ENCODE data around the gene CHRNB1. TPM values are rescaled to one million over a fixed set of nuclear protein-coding genes. Genes with fewer than 3 reads are reported as not detected.

Gene CHRNB1, protein sequence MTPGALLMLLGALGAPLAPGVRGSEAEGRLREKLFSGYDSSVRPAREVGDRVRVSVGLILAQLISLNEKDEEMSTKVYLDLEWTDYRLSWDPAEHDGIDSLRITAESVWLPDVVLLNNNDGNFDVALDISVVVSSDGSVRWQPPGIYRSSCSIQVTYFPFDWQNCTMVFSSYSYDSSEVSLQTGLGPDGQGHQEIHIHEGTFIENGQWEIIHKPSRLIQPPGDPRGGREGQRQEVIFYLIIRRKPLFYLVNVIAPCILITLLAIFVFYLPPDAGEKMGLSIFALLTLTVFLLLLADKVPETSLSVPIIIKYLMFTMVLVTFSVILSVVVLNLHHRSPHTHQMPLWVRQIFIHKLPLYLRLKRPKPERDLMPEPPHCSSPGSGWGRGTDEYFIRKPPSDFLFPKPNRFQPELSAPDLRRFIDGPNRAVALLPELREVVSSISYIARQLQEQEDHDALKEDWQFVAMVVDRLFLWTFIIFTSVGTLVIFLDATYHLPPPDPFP
- total RNA-seq (10 to 100 TPM; 10.5 to 10.7 TPM), polyA plus RNA-seq (10 to 100 TPM in 1 of 2 donors, 1 to 10 TPM in 1; 7.0 to 11.9 TPM)
- long read RNA-seq, donor 1, partial matches to known transcripts = 0 of 2 reads
- long read RNA-seq, donor 1, other reads (novel, unspliced or antisense) = 0 of 2 reads
- long read RNA-seq, donor 2, partial matches to known transcripts = 0 of 3 reads
- long read RNA-seq, donor 2, other reads (novel, unspliced or antisense) = 0 of 3 reads
- long read RNA-seq, donor 3, partial matches to known transcripts = 0 of 2 reads
- long read RNA-seq, donor 3, other reads (novel, unspliced or antisense) = 0 of 2 reads
- long read RNA-seq, donor 4 = 0 reads
- long read RNA-seq, donor 5, partial matches to known transcripts = 6 of 9 reads
- long read RNA-seq, donor 5, other reads (novel, unspliced or antisense) = 0 of 9 reads

DNA sequence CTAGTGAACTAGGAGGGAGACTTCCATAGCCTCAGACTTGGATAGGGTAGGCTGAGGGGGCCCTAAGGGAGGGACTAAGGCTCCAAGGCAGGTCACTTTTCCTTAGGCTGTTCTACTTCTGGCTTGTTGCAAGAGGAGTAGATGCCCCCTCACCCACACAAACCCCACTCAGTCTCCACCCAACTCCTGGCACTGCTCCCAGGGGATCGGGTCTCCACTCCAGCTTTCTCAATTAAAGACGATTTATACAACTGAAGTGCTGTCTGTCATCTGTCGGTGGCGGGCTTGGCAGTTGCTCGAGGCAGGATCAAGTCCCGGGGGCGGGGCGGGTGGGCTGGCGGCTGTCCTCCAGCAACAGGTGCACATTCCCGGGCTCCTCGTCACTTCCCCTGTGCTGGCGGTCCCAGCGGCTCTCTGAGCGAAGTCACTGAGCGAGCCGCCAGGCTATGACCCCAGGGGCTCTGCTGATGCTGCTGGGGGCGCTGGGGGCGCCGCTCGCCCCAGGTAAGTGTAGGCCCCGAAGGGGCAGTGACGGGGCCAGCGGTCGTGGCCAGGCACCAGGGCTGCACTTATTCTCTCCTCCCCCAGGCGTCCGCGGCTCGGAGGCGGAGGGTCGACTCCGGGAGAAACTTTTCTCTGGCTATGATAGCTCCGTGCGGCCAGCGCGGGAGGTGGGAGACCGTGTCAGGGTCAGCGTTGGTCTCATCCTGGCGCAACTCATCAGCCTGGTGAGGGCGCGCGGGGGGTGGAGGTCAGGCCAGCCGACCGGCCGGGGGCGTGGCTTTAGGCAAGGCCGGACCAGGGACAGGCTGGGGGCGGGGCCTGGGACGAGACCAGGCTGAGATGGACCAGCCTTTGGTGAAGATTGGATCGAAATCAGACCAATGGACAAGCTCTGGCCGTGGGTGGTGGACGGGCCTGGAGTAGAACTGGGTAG, at the start of gene CHRNB1:
Gene CHRNB1 (plus strand): TSS at position 380 of the 937 bp plus-strand sequence. CDS start 67 bp downstream, at position 447.
- 3 to 8% methylated on average over 46 to 51 of the region's 51 CpGs for WGBS, 2 donors
- TF ChIP-seq, protein P1, sequence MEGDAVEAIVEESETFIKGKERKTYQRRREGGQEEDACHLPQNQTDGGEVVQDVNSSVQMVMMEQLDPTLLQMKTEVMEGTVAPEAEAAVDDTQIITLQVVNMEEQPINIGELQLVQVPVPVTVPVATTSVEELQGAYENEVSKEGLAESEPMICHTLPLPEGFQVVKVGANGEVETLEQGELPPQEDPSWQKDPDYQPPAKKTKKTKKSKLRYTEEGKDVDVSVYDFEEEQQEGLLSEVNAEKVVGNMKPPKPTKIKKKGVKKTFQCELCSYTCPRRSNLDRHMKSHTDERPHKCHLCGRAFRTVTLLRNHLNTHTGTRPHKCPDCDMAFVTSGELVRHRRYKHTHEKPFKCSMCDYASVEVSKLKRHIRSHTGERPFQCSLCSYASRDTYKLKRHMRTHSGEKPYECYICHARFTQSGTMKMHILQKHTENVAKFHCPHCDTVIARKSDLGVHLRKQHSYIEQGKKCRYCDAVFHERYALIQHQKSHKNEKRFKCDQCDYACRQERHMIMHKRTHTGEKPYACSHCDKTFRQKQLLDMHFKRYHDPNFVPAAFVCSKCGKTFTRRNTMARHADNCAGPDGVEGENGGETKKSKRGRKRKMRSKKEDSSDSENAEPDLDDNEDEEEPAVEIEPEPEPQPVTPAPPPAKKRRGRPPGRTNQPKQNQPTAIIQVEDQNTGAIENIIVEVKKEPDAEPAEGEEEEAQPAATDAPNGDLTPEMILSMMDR (IDR thresholded peaks at IDR 0.05; ENCODE audit: control extremely low read depth, extremely low read depth) = no peak
- Histone ChIP-seq H3K36me3 (ENCODE audit: control insufficient read depth in 4 of 4, insufficient read depth in 4 of 4, low read length in 4 of 4) (no peaks in the 10 kb centered on the region), H3K9ac (ENCODE audit: insufficient read depth in 1 of 2, low read length in 2 of 2) (no peak within 1 kb of the TSS), H3K4me1 (ENCODE audit: control insufficient read depth in 5 of 5, insufficient read depth in 5 of 5, low read length in 5 of 5) (peaks cover 0 to 15% (median 7%) of the 10 kb centered on the region in 5 donors), H3K4me3 (no peak within 1 kb of the TSS), H3K9me3 (ENCODE audit: control insufficient read depth in 4 of 4, insufficient read depth in 3 of 4, low read length in 3 of 4) (no peaks in the 10 kb centered on the region), H3K27ac (ENCODE audit: low read depth in 1 of 2, low read length in 1 of 2) (peak within 1 kb of the TSS in 1 of 2 donors; percentile 37), H3K27me3 (ENCODE audit: control insufficient read depth in 3 of 3, insufficient read depth in 3 of 3, low read length in 2 of 3) (peaks cover 0 to 44% (median 38%) of the 10 kb centered on the region in 3 donors)
- ATAC-seq (ENCODE audit: insufficient read depth, low FRiP score) = peak; percentile 89
- peak in 1 of 3 donors; percentile 59 for DNase-seq

DNA sequence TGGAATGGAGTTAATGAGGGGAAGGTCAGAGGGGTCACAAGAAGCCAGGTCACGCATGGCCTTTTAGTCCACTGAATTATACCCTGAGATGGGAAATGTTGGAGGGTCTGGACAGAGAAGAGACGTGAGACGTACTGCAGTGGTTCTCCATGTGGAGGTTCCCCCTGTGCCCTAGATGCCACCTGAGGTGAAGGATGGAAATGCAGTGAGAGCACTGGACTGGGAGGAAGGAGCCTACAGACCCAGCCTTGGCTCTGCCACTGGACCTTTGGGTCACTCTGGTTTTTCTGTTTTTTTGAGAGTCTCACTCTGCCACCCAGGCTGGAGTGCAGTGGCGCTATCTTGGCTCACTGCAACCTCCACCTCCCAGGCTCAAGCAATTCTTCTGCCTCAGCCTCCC, 48.7 kb upstream of the CHRNB1 start:
- Histone ChIP-seq H3K36me3 (ENCODE audit: control insufficient read depth in 4 of 4, insufficient read depth in 4 of 4, low read length in 4 of 4) (peaks cover 0 to 5% (median 3%) of the 10 kb centered on the region in 4 donors), H3K9ac (ENCODE audit: insufficient read depth in 1 of 2, low read length in 2 of 2) (no peak overlapping the region), H3K4me3 (no peak overlapping the region), H3K27ac (ENCODE audit: low read depth in 1 of 2, low read length in 1 of 2) (no peak overlapping the region), H3K4me1 (ENCODE audit: control insufficient read depth in 5 of 5, insufficient read depth in 5 of 5, low read length in 5 of 5) (peaks cover 0 to 13% (median 3%) of the 10 kb centered on the region in 5 donors), H3K27me3 (ENCODE audit: control insufficient read depth in 3 of 3, insufficient read depth in 3 of 3, low read length in 2 of 3) (no peaks in the 10 kb centered on the region), H3K9me3 (ENCODE audit: control insufficient read depth in 4 of 4, insufficient read depth in 3 of 4, low read length in 3 of 4) (no peaks in the 10 kb centered on the region)
- ATAC-seq (ENCODE audit: insufficient read depth, low FRiP score) = no peak
- DNase-seq = no peak
- WGBS, 2 donors = 90 to 91% methylated on average over 4 of the region's 4 CpGs
- TF ChIP-seq, protein P1 (IDR thresholded peaks at IDR 0.05; ENCODE audit: control extremely low read depth, extremely low read depth) = no peak

DNA sequence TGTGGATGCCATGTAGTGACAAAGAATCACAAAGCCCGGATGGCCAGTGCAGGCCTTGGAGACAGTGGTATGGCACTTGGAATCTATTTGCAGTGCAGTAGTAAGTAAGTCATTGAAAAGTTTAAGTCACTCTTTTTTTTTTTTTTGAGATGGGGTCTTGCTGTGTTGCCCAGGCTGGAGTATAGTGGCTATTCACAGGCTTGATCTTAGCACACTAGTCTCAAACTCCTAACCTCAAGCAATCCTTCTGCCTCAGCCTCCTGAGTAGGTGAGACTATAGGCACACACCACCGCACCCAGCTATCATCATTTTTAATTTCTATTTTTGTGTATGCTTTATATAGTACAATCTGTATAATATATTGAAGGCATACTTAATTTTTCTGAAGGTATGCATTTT, 46.2 kb upstream of the CHRNB1 start:
- Histone ChIP-seq H3K9ac (ENCODE audit: insufficient read depth in 1 of 2, low read length in 2 of 2) (no peak overlapping the region), H3K27me3 (ENCODE audit: control insufficient read depth in 3 of 3, insufficient read depth in 3 of 3, low read length in 2 of 3) (no peaks in the 10 kb centered on the region), H3K9me3 (ENCODE audit: control insufficient read depth in 4 of 4, insufficient read depth in 3 of 4, low read length in 3 of 4) (no peaks in the 10 kb centered on the region), H3K27ac (ENCODE audit: low read depth in 1 of 2, low read length in 1 of 2) (no peak overlapping the region), H3K4me3 (no peak overlapping the region), H3K4me1 (ENCODE audit: control insufficient read depth in 5 of 5, insufficient read depth in 5 of 5, low read length in 5 of 5) (peaks cover 0 to 15% (median 7%) of the 10 kb centered on the region in 5 donors), H3K36me3 (ENCODE audit: control insufficient read depth in 4 of 4, insufficient read depth in 4 of 4, low read length in 4 of 4) (no peaks in the 10 kb centered on the region)
- ATAC-seq (ENCODE audit: insufficient read depth, low FRiP score) (no peak), DNase-seq (no peak)
- 86 to 96% methylated on average over 2 of the region's 2 CpGs for WGBS, 2 donors
- TF ChIP-seq, protein P1 (IDR thresholded peaks at IDR 0.05; ENCODE audit: control extremely low read depth, extremely low read depth) = no peak
